ENCODE results near the gene CHURC1.

Gene CHURC1

GRCh38 chr14:64956697-64957406 lies 42.6 kb downstream of the CHURC1 start:
- no peak overlapping the region for H3K27ac ChIP-seq
- TF ChIP-seq, protein P1, sequence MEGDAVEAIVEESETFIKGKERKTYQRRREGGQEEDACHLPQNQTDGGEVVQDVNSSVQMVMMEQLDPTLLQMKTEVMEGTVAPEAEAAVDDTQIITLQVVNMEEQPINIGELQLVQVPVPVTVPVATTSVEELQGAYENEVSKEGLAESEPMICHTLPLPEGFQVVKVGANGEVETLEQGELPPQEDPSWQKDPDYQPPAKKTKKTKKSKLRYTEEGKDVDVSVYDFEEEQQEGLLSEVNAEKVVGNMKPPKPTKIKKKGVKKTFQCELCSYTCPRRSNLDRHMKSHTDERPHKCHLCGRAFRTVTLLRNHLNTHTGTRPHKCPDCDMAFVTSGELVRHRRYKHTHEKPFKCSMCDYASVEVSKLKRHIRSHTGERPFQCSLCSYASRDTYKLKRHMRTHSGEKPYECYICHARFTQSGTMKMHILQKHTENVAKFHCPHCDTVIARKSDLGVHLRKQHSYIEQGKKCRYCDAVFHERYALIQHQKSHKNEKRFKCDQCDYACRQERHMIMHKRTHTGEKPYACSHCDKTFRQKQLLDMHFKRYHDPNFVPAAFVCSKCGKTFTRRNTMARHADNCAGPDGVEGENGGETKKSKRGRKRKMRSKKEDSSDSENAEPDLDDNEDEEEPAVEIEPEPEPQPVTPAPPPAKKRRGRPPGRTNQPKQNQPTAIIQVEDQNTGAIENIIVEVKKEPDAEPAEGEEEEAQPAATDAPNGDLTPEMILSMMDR (IDR thresholded peaks at IDR 0.05), result no peak
- TF ChIP-seq ZFX (IDR thresholded peaks at IDR 0.05; ENCODE audit: borderline replicate concordance), result no peak

DNA sequence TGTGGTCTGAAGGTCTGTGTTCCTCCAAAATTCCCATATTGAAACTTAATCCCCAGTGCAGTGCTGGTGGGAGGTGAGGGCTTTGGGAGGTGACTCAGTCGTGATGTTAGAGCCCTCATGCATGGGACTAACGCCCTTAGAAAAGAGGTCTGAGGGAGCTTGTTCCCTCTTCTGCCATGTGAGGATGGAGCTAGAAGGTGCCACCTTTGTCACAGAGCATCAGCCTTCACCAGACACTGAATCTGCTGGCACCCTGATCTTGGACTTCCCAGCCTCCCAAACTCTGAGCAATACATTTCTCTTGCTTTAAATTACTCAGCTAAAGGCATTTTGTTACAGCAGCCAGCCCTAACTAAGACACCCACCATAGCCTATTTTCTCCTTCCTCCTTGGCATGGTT lies 43.9 kb downstream of the CHURC1 start:
- H3K27ac ChIP-seq, result no peak overlapping the region
- no peak for TF ChIP-seq ZFX (IDR thresholded peaks at IDR 0.05; ENCODE audit: borderline replicate concordance)
- TF ChIP-seq, protein P1 (IDR thresholded peaks at IDR 0.05), result no peak

GRCh38 chr14:64958743-64959142 lies 44.5 kb downstream of the CHURC1 start:
- no peak overlapping the region for H3K27ac ChIP-seq
- TF ChIP-seq, protein P1 (IDR thresholded peaks at IDR 0.05), result no peak
- TF ChIP-seq ZFX (IDR thresholded peaks at IDR 0.05; ENCODE audit: borderline replicate concordance), result no peak

- H3K27ac ChIP-seq, result no peak overlapping the region
- no peak for TF ChIP-seq ZFX (IDR thresholded peaks at IDR 0.05; ENCODE audit: borderline replicate concordance)
- TF ChIP-seq, protein P1 (IDR thresholded peaks at IDR 0.05), result peak; percentile 24; the same call in 1 of the 2 replicates
These were observed 46.6 kb downstream of the CHURC1 start for GRCh38 chr14:64960762-64961276.

GRCh38 chr14:64963611-64964010 lies 49.4 kb downstream of the CHURC1 start:
- no peak overlapping the region for H3K27ac ChIP-seq

GRCh38 chr14:64965356-64966000 lies 51.2 kb downstream of the CHURC1 start:
- H3K27ac ChIP-seq, result no peak overlapping the region
- TF ChIP-seq, protein P1 (IDR thresholded peaks at IDR 0.05), result no peak
- no peak for TF ChIP-seq ZFX (IDR thresholded peaks at IDR 0.05; ENCODE audit: borderline replicate concordance)

More at GRCh38 chr14:64963611-64964010, 49.4 kb downstream of the CHURC1 start:
- no peak for TF ChIP-seq ZFX (IDR thresholded peaks at IDR 0.05; ENCODE audit: borderline replicate concordance)
- TF ChIP-seq, protein P1 (IDR thresholded peaks at IDR 0.05), result peak; percentile 8; the same call in 1 of the 2 replicates

DNA sequence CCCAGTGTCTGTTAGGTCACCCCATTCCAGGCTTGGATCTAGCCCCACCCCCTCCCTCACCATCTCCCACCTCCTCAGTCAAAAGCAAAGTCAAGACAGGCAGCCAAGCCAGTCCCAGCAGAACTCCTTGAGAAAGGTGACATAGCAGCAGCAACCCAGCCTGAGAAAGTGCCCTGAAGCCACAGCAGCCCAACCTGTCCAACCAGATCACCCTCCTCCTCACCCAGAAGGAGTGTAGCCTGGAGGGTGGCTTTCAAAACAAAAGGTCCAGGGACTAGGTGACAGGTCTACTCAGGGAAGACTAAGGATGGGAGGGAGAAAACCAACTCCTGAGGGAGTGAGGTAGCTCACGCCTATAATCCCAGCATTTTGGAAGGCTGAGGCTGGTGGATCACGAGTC lies 52.7 kb downstream of the CHURC1 start:
- TF ChIP-seq, protein P1 (IDR thresholded peaks at IDR 0.05), result no peak
- TF ChIP-seq ZFX (IDR thresholded peaks at IDR 0.05; ENCODE audit: borderline replicate concordance), result no peak
- H3K27ac ChIP-seq, result peak overlapping the region; percentile 53
